HS-5 (cell line): ENCODE data around the gene CD99L2.

Experiments
- DNase-seq: peaks from one replicate; pipeline ENCODE4 v3.0.0-alpha.2; 2012; ENCODE audit warnings: low read depth

CD99L2 gene

DNA sequence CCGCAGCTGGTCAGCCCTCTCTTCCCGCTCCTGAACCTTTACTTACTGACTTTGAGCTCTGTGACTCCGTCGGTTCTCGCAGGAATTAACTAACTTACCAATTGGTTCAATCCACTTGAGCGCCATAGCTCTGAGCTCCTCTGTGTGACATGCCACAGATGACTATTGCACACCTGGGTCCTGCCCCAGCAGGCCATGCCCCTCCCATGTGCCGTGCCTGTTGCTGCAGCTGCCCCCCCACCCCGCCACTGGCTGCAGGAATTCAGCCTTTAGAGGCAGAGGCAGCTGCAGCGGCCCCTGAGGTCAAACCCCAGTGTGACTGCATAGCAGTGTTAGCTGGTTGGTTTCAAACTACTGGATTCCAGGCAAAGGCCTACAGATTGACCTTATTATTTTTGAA is 134.7 kb downstream of the CD99L2 start:
- no peak for DNase-seq

DNA sequence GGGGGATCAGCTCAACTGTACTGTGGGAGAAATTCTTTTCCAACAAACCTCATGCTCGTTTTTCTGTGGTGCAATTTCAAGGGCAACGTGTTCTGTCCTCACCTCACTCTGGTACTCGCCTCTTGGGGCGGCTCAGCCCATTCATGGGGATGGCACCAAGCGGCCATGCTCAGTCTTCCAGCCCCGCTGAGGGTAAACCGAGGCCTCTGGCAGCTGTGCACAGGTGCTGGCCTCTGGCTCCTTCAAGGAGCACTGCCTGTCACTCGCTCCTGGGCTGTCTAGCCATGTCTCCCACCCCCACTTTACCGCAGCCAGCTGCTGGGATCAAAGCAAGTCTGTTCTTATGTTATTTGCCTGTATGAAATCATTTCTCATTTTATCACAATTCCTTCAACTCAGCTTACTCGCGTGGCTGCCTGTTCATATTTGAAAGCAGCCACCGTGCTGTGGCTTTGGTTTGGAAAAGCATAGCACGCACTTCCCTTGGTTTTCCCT is 135.1 kb downstream of the CD99L2 start:
- no peak for DNase-seq

DNA sequence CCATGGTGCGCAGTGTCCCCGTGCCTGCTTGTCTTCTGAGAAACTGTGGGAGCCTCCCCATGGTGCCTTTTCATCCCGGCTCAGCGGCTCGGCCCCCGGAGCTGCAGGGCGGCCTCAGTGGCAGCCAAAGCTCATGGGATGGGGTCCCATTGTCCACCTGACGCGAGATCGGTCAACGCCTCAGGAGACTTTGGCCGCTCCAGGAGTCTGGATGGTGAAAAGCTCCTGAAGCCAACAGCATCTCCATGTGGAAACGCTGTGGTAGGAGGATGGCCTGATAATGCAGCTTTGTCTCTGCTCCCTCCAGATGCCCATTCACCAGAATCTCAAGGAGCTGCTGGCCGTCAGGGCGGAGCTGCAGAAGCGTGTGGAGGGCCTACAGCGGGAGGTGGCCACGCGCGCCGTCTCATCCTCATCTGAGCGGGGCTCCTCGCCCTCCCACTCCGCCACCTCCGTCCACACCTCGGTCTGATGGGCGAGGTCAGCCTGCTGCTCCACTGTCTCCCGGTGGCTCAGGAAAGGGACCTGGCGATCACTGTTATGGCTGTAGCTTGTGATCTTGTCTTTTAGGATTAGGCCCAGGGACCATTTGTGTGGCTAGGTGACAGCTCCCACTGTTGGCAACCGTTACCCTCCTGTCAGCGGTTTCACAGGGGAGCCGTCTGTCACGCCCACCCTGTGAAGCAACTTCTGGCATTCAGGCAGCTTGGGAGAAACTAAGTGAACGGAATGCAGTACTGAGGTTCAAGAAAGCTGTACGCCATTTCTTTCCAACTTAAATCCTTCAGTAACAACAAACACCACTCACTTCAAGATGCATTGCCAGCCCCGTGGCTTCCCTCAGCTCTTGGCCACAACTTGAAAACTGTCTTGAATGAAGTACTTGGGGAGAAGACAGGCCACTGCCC is 136.0 kb downstream of the CD99L2 start:
- DNase-seq: no peak

DNA sequence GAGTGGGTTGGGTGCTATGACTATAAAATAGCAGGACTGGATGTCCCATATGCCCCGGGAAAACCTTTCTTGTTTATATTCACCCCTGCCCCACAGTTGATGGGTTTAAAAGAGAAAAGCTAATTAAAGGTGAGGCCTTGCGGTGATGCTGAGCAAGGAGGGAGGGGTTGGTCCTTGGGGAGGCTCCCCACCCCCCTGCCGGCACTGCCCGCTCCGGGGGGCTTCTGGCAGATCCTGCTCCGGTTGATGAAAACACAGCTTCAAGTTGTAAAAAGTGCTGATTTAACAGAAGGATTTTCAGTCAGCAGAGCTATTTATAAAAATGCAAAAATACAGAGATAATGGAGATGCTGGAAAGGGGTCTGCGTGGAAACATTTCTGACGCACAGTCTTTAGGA is 136.7 kb downstream of the CD99L2 start:
- DNase-seq: no peak

DNA sequence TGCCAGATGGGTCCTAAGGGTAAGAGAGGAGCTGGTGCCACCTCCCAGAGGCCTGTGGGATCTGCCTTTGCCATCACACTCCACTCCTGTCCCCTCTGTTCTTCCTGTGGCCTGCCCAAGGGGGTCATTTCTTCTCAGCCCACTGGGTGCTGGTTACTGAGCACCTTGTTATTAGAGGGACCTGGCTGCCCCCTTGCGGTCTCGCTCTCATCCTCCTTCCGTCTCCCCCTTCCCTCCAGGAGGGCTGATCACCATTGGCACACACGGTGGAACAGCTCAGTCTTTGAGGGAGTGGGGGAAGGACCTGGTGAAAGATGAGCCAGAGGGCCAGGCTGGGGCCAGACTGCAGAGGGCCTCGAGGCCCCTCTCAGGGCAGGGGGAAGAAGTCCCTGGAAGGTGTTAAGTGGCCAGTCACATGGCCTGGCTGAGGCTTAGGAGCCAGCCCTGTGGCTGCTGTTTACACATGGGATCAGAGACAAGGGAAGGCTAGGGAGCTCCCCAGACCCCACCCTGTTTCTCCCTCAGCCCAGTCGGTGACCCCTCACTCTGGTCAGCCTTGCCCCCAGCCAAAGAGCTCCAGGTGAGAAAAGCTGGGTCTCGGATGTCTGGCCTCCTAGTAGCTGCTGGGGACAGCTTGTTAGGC is 137.2 kb downstream of the CD99L2 start:
- DNase-seq: no peak

DNA sequence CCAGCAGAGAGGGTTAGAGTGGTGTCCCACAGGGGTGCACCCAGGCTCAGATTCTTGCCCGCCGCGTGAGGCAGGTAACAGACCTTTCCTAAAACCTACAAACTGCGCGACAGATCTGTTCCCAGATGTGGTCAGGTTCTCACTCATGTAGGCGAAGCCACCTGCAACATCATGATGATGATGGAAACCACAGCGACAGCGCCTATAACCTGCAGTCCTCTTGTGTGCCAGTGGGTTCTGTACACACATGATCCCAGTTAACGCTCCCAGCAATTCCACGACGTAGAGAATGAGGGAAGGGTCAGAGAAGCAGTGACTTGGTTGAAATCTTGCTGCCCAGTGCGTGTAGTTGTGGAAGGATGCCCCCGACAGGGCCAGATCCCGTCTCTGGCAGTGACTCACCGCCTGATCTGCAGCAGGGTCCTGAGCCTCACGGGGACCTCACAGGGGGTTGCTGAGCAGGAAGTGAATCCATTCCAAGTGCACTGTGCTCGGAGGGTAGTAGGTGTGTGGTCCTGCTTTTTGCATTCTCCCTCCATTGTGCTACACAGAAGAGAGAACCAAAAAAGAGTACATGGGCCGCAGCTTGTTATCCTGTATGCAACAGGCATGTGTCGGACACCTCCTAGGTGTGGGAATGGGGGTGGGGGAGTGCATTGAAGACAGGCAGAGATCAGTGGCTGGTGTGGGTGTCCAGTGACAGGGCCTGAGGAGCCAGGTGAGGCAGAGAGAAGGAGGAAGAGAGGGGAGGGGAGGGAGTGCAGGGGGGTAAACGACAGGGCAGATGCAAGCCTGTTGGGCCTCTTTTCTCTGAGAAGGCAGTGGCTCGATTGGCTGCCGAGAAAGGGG is 138.7 kb downstream of the CD99L2 start:
- no peak for DNase-seq

DNA sequence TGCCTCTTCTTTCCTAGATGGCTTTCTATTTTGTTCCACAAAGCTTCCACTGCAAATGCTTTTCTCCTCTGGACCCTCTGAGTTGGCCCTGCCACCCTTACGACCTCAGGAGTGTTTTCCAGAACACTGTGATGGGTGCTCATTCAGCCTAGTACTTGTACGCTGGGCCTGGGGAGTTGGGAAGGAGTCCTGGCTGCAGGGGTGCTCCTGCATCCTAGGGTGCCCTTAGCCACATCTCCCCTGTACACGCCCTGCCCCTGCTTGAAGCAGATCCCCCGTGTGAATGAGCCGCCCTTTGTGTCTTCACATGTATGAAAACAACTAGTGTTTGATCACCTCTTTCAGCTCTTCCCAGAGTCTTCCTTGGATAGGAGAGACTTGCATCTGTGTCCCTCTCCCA is 141.1 kb downstream of the CD99L2 start:
- DNase-seq: no peak

DNA sequence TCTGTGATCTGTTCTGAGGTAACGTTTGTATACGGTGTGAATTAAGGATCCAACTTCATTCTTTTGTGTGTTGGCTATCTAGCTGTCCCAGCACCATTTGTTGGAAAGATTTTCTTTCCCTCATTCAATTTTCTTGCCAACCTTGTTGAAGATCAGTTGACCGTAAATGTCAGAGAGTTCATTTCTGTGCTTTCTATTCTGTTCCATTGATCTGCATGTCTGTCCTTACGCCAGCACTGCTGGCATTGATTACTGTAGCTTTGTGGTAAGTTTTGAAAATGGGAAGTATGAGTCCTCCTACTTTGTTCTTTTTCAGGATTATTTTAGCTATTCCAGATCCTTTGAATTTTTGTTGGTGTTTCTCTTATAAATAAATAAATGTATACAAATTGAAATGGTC is 144.5 kb downstream of the CD99L2 start:
- DNase-seq: no peak

DNA sequence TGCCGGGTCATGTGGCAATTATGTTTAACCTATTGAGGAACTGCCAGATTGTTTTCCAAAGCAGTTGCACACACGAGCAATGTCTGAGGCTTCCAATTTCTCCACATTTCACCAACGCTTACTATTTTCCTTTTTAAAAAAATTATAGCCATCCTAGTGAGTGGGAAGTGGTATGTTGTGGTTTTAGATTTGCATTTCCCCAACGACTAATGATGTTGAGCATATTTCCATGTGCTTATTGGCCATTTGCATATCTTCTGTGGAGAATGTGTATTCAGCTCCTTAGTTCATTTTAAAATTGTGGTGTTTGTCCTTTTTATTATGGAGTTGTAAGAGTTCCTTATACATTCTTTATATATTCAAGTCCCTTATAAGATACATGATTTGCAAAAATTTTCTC is 145.1 kb downstream of the CD99L2 start:
- no peak for DNase-seq

DNA sequence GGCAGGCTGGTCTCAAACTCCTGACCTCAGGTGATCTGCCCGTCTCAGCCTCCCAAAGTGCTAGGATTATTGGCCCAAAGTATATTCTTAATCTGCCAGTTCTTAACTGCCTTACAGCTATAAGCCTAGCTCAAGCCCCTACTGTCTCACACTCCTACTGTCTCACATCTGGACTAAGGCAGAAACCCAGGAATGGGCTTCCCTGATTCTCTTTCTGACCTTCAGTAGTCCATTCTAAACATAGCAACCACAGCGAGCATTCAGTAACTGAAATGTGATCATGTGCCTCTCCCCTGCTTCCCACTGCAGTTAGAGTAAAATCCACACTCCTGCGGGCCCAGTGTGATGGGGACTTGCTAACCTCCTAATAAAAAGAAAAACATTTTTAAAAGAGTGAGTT is 146.3 kb downstream of the CD99L2 start:
- DNase-seq: no peak

DNA sequence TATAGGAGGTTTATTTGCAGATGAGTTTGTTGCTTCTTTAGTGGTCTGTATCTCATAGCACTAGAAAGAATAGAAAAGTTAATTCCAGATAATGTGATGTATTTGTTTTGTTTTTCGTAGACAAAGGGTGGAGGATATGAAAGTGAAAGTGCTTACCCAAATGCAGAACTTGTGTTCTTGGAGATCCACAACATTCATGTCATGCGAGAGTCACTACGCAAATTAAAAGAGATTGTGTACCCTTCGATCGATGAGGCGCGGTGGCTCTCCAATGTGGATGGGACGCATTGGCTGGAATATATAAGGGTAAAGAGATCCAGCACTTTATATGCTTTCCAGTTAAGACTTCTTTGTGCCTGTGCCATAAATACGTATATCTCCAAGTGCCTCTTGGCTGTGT is 162.0 kb downstream of the CD99L2 start:
- no peak for DNase-seq

DNA sequence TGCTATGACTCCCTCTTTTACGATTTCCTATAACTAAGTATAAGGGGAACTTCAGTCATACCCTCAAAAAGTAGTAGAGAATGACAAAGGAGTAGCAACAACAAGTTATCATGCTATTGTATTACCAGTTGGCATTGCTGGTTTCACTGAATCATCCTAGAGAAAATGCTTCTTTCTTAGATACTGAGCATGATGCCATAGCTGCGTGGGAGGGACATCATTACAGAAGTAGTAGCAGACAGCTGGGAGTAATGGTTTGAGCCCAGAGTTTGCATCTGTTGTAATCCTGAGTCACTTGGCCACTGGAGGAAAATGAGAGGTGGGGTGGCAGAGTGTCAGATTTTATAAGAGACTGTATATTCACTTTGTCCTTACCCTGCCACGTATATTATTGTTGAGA is 166.7 kb downstream of the CD99L2 start:
- peak; percentile 80 for DNase-seq

DNA sequence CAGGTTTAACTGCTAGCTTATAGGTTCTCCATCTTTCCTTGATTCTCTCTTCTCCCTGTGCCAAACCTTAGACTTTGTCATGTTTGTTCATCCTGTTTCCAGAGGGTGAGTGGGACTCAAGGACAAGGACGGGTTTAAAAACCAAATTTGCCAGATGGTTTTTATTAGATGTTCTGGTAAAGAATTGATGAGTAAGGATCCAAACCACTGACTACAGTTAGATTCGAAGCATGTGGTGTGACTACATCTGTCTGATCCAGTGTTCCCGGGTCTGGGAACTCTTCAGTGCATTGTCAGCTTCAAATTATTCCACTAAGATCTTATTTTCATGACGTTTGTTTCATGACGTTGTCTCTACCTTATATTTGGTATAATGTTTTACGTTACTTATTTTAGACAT is 167.7 kb downstream of the CD99L2 start:
- peak; percentile 24 for DNase-seq

DNA sequence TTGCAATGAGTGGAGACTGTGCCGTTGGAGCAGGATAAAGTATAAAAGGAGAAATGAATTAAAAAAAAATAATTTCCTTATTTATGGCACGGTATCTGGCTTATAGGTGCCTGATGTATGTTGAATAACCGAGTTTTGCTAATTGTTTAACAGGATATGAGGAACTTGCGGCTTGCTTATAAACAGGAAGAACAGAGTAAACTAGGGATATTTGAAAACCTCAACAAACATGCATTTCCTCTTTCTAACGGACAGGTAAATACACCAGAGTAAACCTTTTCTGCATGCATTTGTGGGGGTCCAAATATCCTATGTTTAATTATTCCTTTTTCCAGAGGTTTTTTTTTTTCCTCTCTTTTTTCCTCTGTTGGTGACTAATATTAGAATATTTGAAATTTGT is 168.5 kb downstream of the CD99L2 start:
- DNase-seq: no peak

DNA sequence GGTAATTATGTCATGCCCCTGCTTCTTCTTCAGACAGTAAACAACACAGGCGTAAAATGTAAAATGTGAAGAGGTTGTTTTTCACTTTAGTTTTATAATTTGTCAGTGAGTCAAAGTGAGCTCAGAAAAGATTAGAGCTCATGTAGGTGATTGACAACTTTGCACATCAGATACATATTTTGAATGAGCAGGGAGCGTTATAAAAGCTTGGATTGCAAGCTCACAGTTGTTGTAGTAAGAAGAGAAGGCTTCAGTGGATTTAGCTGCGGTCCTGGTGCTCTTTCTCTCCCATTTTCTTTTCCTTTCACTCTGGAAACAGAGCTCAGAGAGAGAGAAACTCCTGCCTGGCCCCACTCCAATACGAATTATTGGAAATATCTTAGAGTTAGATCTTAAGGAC is 178.8 kb downstream of the CD99L2 start:
- no peak for DNase-seq
